NCI-H146 treated with DMSO at 0.1 percent for 48 hours (cell line): ENCODE data around the gene ALB.

Experiments used
- DNase-seq: peaks from one replicate; lab custom pipeline; 2025; ENCODE audit not compliant: unreplicated experiment; lab: John Stamatoyannopoulos, UW

Gene ALB

DNA sequence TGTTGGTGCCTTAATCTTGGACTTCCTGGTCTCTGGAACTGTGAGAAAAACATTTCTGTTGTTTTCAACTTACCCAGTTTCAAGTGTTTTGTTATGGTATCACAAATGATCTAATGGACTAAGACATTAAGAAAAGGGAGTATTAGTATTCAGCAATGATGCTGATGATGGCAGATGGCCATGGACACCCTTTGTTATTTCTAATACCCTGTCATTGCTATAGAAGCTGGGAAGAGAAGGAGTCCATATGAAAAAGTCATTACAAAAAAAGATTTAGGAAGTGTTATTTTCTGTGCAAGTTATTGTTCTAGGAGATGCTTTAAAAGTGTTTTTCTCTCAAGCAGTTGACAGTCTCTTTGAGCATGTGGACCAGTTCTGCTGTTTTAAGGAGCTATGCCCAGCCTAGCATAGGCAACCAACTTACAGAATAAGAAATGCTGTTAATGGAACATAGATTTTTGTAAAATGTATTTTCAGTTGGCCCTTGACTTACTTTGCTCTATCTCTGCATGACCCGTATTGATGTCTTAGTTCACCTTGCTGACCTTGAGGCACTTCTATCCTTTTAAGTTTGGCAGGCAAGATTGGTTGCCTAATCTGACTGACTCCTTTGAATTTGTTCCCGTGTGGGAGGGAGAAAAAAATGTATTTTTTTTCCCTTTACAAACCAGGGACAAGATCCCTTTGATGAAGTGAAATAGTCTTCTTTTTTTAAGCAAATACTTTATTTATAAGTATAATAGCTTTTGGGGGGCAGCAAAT lies 25.9 kb downstream of the ALB start:
- no peak for DNase-seq

DNA sequence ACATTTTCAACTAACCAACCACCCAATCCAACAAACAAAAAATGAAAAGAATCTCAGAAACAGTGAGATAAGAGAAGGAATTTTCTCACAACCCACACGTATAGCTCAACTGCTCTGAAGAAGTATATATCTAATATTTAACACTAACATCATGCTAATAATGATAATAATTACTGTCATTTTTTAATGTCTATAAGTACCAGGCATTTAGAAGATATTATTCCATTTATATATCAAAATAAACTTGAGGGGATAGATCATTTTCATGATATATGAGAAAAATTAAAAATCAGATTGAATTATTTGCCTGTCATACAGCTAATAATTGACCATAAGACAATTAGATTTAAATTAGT lies 27.7 kb downstream of the ALB start:
- DNase-seq, result no peak

DNA sequence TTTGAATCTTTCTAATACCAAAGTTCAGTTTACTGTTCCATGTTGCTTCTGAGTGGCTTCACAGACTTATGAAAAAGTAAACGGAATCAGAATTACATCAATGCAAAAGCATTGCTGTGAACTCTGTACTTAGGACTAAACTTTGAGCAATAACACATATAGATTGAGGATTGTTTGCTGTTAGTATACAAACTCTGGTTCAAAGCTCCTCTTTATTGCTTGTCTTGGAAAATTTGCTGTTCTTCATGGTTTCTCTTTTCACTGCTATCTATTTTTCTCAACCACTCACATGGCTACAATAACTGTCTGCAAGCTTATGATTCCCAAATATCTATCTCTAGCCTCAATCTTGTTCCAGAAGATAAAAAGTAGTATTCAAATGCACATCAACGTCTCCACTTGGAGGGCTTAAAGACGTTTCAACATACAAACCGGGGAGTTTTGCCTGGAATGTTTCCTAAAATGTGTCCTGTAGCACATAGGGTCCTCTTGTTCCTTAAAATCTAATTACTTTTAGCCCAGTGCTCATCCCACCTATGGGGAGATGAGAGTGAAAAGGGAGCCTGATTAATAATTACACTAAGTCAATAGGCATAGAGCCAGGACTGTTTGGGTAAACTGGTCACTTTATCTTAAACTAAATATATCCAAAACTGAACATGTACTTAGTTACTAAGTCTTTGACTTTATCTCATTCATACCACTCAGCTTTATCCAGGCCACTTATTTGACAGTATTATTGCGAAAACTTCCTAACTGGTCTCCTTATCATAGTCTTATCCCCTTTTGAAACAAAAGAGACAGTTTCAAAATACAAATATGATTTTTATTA lies 28.3 kb downstream of the ALB start:
- no peak for DNase-seq

DNA sequence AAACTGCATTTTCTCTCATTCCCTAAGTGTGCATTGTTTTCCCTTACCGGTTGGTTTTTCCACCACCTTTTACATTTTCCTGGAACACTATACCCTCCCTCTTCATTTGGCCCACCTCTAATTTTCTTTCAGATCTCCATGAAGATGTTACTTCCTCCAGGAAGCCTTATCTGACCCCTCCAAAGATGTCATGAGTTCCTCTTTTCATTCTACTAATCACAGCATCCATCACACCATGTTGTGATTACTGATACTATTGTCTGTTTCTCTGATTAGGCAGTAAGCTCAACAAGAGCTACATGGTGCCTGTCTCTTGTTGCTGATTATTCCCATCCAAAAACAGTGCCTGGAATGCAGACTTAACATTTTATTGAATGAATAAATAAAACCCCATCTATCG lies 29.1 kb downstream of the ALB start:
- no peak for DNase-seq

DNA sequence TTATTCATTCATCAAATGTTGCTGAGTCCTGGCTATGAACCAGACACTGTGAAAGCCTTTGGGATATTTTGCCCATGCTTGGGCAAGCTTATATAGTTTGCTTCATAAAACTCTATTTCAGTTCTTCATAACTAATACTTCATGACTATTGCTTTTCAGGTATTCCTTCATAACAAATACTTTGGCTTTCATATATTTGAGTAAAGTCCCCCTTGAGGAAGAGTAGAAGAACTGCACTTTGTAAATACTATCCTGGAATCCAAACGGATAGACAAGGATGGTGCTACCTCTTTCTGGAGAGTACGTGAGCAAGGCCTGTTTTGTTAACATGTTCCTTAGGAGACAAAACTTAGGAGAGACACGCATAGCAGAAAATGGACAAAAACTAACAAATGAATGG lies 30.2 kb downstream of the ALB start:
- DNase-seq, result no peak

DNA sequence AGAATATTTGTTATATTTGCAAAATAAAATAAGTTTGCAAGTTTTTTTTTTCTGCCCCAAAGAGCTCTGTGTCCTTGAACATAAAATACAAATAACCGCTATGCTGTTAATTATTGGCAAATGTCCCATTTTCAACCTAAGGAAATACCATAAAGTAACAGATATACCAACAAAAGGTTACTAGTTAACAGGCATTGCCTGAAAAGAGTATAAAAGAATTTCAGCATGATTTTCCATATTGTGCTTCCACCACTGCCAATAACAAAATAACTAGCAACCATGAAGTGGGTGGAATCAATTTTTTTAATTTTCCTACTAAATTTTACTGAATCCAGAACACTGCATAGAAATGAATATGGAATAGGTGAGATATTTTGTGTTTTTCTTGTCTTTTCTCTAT lies 31.9 kb downstream of the ALB start, which contains the start of gene AFP:
Gene AFP, plus strand, starts transcription at position 238 of the 400 bp plus-strand sequence. Its CDS starts 42 bp downstream, at position 280.
- no peak for DNase-seq

DNA sequence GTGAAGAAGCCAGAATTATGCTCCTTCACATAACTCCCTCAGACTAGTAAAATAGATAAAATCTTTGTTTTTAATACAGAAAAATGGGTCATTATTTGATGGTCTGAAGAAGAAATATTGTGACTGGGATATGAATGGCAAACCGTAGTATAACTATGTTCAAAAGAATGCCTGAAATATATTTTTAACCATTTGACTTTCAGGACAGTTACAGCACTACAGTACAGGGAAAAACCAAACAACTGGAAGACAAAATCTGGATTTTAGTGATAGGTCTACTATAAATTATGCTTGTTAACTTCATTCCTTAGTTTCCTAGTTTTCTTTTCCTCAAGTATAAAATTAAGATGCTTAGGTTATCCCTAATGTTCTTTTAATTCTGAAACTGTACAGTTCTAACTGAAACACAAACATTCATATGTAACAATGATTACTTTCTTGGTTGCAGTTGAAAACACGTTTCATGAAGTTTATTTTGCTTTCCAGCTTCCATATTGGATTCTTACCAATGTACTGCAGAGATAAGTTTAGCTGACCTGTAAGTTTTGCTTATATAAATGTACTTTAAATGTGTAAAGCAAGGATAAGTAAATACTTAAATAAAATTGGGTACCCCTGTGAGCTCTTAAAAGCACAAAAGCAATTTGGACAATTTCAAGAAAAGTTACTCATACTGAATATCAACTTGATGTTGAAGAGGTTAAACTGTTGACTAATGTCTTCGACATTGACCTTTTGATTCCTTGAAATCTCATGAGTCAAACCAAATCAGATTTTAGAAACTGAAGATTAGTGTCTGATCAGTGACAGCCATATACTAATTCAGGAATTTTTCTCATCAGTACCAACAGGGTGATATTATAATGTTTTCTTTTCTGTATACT lies 32.8 kb downstream of the ALB start:
- DNase-seq, result no peak

DNA sequence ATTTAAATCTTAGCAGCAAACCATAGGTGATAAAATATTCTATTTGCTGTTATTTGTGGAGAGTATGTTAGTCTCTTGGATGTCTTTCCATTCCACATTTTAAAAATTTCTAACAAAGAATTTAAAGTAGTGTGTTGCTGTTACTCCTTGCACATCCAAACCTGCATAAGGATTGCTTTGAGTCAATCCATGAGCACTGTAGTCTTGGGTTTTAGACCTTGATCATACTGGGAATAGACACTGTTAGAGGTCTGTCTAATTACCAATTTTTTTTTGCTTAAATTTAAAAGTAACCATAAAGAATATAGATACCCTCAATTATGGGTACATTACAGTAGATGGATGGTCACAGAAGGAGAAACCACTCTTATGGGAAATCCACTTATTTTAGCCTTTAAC lies 33.5 kb downstream of the ALB start:
- no peak for DNase-seq

DNA sequence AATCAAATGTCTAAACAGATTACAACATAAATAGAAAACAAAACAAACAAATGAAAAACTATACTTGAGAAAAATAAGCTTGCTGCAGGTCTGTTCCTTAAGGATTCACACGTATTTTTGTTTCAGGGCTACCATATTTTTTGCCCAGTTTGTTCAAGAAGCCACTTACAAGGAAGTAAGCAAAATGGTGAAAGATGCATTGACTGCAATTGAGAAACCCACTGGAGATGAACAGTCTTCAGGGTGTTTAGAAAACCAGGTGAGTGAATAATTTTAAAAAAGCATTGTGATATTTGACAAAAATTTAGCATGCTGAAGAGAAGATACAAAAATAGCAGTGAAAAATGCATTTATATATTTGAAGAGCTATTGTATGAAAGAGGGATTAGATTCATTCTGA lies 34.0 kb downstream of the ALB start:
- no peak for DNase-seq

DNA sequence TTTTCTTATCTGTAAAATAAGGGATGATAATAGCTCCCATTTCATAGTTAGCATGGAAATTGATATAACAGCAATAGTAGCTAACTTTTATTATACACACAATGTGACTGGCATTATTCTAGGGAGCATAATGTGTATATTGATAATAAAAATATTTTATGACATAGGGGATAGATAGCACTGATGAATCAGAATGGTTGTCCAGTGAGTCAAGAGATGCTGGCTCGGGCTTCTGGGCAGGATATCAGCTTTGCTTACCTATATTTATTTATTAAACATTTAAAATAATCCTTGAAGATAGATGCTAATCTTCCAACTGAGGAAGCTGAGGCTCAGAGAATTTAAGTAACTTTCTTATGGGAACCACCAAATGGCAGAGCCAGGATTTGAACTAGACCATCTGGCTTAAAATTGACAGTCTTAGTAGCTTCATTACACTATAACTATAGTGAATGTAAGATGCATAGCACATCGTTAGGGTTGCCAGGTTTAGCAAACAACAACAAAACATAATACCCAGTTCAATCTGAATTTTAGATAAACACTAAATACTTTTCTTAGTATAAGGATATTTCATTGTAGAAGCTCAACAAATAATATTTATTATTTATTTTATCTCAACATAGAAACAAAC lies 34.6 kb downstream of the ALB start:
- no peak for DNase-seq

DNA sequence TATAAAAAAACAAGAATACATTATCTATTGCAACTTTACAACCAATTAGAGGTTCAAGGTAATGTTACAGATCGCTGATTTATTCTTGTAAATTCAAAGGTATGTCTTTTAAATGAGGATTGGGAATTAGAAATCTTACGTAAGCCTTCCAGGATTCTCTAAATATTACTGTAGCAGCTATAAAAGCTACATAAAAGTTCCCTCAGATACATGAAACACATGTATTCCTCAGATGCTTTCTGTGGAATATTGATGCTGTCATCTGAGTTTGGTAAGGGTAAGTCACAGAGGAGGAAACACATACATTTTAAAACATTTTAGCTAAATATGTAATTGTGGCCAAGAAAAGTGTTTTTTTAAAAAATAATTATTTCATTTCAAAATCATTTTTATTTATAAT lies 35.4 kb downstream of the ALB start:
- DNase-seq, result no peak

DNA sequence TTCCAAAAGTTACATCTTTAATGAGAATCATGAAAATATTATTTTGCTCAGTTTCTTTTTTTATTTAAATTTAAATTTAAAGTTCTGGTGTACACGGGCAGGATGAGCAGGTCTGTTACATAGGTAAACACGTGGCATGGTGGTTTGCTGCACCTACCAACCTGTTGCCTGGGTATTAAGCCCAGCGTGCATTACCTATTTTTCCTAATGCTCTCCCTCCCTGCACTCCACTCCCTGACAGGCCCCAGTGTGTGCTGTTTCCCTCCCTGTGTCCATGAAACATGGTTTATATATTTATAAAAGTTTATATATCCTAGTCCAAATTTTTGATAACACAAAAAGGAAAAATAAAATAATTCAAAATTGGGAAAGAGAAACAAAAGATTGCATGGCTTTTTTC lies 35.9 kb downstream of the ALB start:
- DNase-seq, result no peak

DNA sequence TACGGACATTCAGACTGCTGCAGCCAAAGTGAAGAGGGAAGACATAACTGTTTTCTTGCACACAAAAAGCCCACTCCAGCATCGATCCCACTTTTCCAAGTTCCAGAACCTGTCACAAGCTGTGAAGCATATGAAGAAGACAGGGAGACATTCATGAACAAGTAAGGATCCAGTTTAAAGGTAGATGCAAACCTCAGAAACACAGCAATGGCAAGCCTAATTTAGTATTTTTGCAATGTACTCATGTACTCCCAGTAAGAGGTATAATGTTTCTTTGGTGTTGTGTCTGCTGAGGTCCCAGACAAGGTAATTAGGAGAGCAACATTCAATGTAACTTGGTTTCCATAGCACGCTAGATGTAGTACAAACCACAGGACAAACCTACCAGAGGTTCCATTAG lies 36.6 kb downstream of the ALB start:
- no peak for DNase-seq

DNA sequence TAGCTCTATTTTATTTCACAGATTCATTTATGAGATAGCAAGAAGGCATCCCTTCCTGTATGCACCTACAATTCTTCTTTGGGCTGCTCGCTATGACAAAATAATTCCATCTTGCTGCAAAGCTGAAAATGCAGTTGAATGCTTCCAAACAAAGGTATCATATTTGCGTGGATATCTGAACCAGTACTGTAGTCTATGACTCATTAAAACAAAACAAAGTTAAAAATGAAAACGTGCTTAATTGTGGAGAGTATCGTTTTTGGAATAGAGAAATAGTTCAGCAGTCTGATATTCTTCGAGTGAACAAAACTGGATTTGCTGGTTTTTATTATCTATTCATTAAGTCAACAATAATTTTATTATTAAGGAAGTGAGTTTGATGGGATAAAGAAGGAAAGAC lies 38.2 kb downstream of the ALB start:
- no peak for DNase-seq

DNA sequence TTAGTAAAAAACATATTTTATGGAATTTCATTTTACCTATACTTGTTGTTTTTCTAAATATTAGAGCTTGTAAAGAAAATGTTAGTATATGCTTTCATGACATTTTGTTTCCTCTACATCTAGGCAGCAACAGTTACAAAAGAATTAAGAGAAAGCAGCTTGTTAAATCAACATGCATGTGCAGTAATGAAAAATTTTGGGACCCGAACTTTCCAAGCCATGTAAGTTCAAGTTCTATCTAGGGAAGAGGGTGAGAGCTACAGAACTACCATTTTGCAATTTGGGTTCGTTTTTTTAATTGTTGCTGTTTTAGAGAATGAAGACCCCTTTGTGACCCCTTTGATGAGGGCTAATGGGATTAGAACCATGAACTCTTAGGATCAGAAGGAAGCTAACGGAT lies 39.1 kb downstream of the ALB start:
- DNase-seq, result no peak

DNA sequence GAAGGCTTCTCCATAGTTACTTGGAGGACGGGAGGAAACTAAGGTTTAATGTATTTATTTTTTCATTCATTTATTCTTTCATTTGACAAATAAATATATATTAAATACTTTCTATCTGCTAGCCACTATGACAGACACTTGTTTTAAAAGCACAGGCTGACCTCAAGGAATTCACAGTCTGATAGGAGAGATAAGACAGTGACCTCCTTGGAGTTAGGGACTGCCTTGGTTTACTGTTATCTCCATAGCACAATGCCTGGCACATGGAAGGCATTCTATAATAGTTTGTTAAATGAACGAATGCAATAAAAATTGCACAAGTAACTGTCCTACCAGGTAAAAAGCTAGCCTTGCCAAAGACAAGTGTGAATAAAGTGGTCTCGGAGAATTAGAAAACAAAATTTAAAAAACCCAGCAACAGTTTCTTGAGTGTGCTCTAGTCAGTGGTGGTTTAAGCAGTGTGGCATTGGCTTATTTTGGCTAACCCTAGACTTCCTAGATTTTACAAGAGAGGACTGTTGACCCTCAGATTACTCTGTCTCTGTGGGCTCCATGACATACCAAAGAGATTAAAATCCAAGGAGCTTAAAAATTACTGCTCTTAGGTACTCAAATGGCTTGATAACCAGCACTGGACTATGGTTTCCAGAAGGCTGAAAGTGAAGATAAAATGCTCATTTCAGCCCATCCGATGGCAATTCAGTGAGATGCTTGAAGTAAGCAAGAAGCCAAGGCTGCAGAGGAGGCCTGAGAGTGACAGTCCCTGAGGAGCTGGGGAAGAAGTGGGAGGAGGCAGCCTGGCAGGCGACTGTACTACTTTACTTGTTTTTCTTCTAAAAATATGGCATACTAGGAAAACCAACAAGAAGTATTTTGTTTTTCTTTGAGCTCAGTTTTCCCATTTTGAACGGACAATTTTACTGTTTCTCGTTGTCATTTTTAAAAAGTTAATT lies 41.6 kb downstream of the ALB start:
- no peak for DNase-seq

DNA sequence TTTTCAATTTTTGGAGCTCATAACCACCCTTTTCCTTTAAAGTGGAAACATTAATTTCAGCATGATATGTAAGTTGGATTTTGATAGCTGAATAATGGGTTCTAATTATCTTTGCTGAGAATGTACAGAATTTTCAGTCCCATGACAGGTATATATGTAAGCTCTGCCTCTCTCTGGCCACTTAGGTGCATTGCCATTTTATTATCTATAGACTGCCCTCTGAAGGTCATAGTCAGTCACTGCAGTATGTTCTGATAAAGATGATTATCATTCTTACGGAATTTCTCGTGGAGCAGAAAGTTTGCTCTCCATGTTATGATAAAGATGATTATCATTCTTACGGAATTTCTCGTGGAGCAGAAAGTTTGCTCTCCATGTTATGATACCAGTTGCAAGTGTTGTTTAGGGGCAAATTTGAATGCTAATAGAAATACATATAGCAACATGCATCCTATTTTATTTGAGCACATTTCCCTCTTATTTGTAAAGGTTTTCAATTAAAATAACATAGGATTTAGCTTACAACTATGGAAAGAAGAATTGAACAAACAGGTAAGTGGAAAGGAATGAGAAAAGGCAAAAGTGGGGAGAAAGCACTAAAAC lies 42.4 kb downstream of the ALB start:
- peak; percentile 77 for DNase-seq

DNA sequence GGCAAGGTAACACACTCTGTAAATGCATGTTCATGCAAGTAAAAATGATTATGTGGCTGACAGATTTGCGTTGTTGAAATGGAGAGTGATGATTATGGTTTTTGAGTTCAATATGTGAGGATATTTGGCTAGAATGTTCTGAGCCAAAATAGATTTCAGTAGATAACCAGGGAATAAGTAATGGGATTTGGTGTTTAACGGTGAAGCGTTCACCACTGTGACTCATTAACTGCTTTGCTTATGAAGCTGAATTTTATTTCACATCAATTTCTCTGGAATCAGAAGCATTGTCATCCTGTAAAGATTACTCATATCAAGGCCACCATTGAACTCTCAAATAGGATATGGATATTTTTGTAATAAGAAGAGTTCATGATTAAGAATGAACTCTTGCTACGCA lies 43.6 kb downstream of the ALB start:
- no peak for DNase-seq

DNA sequence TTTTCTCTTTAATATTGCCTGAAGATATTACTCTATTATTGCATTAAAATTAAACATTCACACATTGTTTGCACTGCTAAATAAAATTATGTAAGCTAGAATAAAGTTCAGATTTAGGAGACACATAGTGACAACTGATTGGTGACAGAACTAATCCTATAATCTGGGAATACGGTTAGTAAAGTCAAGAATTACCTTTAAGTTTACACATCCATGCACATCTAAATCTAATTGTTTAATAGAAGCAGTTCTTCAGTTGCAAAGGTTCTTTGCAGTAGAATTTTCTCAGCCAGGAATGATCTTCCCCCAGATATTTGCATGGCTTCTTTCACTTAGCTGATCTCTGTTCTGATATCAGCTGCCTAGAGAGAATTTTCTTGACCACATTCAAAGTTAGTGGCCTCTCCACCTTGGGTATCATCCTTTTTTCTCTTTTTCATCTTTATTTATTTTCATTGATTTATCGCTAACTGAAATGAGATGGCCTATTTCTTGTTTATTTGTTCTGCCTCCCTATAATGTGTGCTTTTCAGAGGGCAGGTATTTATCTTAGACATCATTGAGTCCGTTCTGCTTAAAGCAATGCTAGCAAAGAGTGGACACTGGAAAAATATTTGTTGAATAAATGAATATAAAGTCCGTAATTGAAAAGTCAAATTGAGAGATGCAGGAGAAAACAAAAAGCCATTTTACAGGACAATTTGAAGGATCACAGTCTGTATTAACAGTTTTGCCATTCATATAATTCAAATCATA lies 44.5 kb downstream of the ALB start:
- no peak for DNase-seq
